ENCODE results near the gene GCM1. TPM values are rescaled to one million over a fixed set of nuclear protein-coding genes. Genes with fewer than 3 reads are reported as not detected.

GCM1 gene
- total RNA-seq, 1 experiment from 2014 or later, result 0.24 TPM

GRCh38 chr6:53128842-53129241, 19.8 kb downstream of the GCM1 start:
- DNase-seq (ENCODE audit: low spot score), result no peak

GRCh38 chr6:53125276-53125675, 23.4 kb downstream of the GCM1 start:
- Histone ChIP-seq H3K27me3 (replicated peaks; ENCODE audit: insufficient read depth, low read depth, low read length, poor library complexity) (no peaks in the 10 kb centered on the region), H3K27ac (ENCODE audit: low read depth, low read length, poor library complexity, severe bottlenecking) (no peak overlapping the region), H3K9me3 (ENCODE audit: low read depth, low read length, poor library complexity, severe bottlenecking) (no peaks in the 10 kb centered on the region), H3K4me3 (ENCODE audit: low read depth, low read length, poor library complexity, severe bottlenecking) (no peak overlapping the region), H3K4me1 (ENCODE audit: insufficient read depth, low read length, poor library complexity, severe bottlenecking) (no peaks in the 10 kb centered on the region), H3K36me3 (ENCODE audit: insufficient read depth, low read length, poor library complexity, severe bottlenecking) (no peaks in the 10 kb centered on the region)
- BruUV-seq (replicated peaks), result no TSS peak
- CTCF ChIA-PET, result no interaction called here
- TF ChIP-seq CTCF (conservative IDR thresholded peaks at IDR 0.05; ENCODE audit: low read depth, low read length) (no peak), EZH2 (IDR thresholded peaks at IDR 0.05; ENCODE audit: borderline replicate concordance, low read depth, low read length, poor library complexity, severe bottlenecking) (no peak)
- intact Hi-C loops (cut with micrococcal nuclease; ENCODE audit: unreplicated experiment), result no loop called here
- POLR2A ChIA-PET (ENCODE audit: low non-redundant PET), result no interaction called here
- DNase-seq (ENCODE audit: low spot score), result no peak

More at GRCh38 chr6:53128842-53129241, 19.8 kb downstream of the GCM1 start:
- no peak for TF ChIP-seq CTCF (conservative IDR thresholded peaks at IDR 0.05; ENCODE audit: low read depth, low read length)
- no peak for TF ChIP-seq EZH2 (IDR thresholded peaks at IDR 0.05; ENCODE audit: borderline replicate concordance, low read depth, low read length, poor library complexity, severe bottlenecking)
- ChIA-PET POLR2A (ENCODE audit: low non-redundant PET) (no interaction called here), CTCF (no interaction called here)
- no TSS peak for BruUV-seq (replicated peaks)
- Histone ChIP-seq H3K27me3 (replicated peaks; ENCODE audit: insufficient read depth, low read depth, low read length, poor library complexity) (no peaks in the 10 kb centered on the region), H3K9me3 (ENCODE audit: low read depth, low read length, poor library complexity, severe bottlenecking) (no peaks in the 10 kb centered on the region), H3K4me3 (ENCODE audit: low read depth, low read length, poor library complexity, severe bottlenecking) (no peak overlapping the region), H3K36me3 (ENCODE audit: insufficient read depth, low read length, poor library complexity, severe bottlenecking) (no peaks in the 10 kb centered on the region), H3K27ac (ENCODE audit: low read depth, low read length, poor library complexity, severe bottlenecking) (no peak overlapping the region), H3K4me1 (ENCODE audit: insufficient read depth, low read length, poor library complexity, severe bottlenecking) (no peaks in the 10 kb centered on the region)
- intact Hi-C loops (cut with micrococcal nuclease; ENCODE audit: unreplicated experiment), result no loop called here

GRCh38 chr6:53124131-53124800, 24.4 kb downstream of the GCM1 start:
- ChIA-PET CTCF (no interaction called here), POLR2A (ENCODE audit: low non-redundant PET) (no interaction called here)
- intact Hi-C loops (cut with micrococcal nuclease; ENCODE audit: unreplicated experiment), result no loop called here
- TF ChIP-seq EZH2 (IDR thresholded peaks at IDR 0.05; ENCODE audit: borderline replicate concordance, low read depth, low read length, poor library complexity, severe bottlenecking) (no peak), CTCF (conservative IDR thresholded peaks at IDR 0.05; ENCODE audit: low read depth, low read length) (no peak)
- BruUV-seq (replicated peaks), result no TSS peak
- H3K36me3 ChIP-seq (ENCODE audit: insufficient read depth, low read length, poor library complexity, severe bottlenecking), result no peaks in the 10 kb centered on the region
- no peak overlapping the region for H3K27ac ChIP-seq (ENCODE audit: low read depth, low read length, poor library complexity, severe bottlenecking)
- H3K4me3 ChIP-seq (ENCODE audit: low read depth, low read length, poor library complexity, severe bottlenecking), result no peak overlapping the region
- no peak for DNase-seq (ENCODE audit: low spot score)
- H3K27me3 ChIP-seq (replicated peaks; ENCODE audit: insufficient read depth, low read depth, low read length, poor library complexity), result no peaks in the 10 kb centered on the region
- H3K4me1 ChIP-seq (ENCODE audit: insufficient read depth, low read length, poor library complexity, severe bottlenecking), result no peaks in the 10 kb centered on the region
- H3K9me3 ChIP-seq (ENCODE audit: low read depth, low read length, poor library complexity, severe bottlenecking), result no peaks in the 10 kb centered on the region
